ENCODE measurements around the gene MRTFA. TPM values are rescaled to one million over a fixed set of nuclear protein-coding genes. Genes with fewer than 3 reads are reported as not detected.

MRTFA gene
- total and polyA plus RNA-seq, 8 donors = 22.5 to 58.0 (median 26.5) TPM

- intact Hi-C loops (cut with DNase I) = no loop called here
- H3K36me3 ChIP-seq = peaks cover 0 to 91% of the 10 kb centered on the region in 2 donors
- ATAC-seq (no peak), DNase-seq (peak in 1 of 4 donors; percentile 30)
- no peaks in the 10 kb centered on the region for H3K9me3 ChIP-seq
- TF ChIP-seq CTCF (IDR thresholded peaks at IDR 0.05) = no peak
- no peak overlapping the region for H3K4me3 ChIP-seq
- H3K4me1 ChIP-seq = peaks cover 0 to 9% of the 10 kb centered on the region in 2 donors
- no peak overlapping the region for H3K27ac ChIP-seq
- H3K27me3 ChIP-seq = no peaks in the 10 kb centered on the region
These were observed 226.9 kb downstream of the MRTFA start for GRCh38 chr22:40409613-40410113.

- ATAC-seq = no peak
- peaks cover 0 to 94% of the 10 kb centered on the region in 2 donors for H3K36me3 ChIP-seq
These were observed 227.6 kb downstream of the MRTFA start for GRCh38 chr22:40408718-40409612.

GRCh38 chr22:40407831-40408717 is 228.4 kb downstream of the MRTFA start:
- no peaks in the 10 kb centered on the region for H3K9me3 ChIP-seq
- intact Hi-C loops (cut with DNase I) = no loop called here

More at GRCh38 chr22:40408718-40409612, 227.6 kb downstream of the MRTFA start:
- Histone ChIP-seq H3K27me3 (no peaks in the 10 kb centered on the region), H3K9me3 (no peaks in the 10 kb centered on the region), H3K4me3 (no peak overlapping the region), H3K4me1 (peaks cover 0 to 5% of the 10 kb centered on the region in 2 donors), H3K27ac (no peak overlapping the region)
- no peak for TF ChIP-seq CTCF (IDR thresholded peaks at IDR 0.05)
- peak in 1 of 4 donors; percentile 28 for DNase-seq
- intact Hi-C loops (cut with DNase I) = no loop called here

GRCh38 chr22:40407021-40407761 is 229.3 kb downstream of the MRTFA start:
- Histone ChIP-seq H3K36me3 (peaks cover 0 to 99% of the 10 kb centered on the region in 2 donors), H3K4me3 (no peak overlapping the region), H3K4me1 (no peaks in the 10 kb centered on the region), H3K27ac (no peak overlapping the region), H3K27me3 (no peaks in the 10 kb centered on the region), H3K9me3 (no peaks in the 10 kb centered on the region)
- DNase-seq (no peak), ATAC-seq (no peak)
- intact Hi-C loops (cut with DNase I) = no loop called here
- no peak for TF ChIP-seq CTCF (IDR thresholded peaks at IDR 0.05)

More at GRCh38 chr22:40407831-40408717, 228.4 kb downstream of the MRTFA start:
- no peaks in the 10 kb centered on the region for H3K27me3 ChIP-seq
- no peak for TF ChIP-seq CTCF (IDR thresholded peaks at IDR 0.05)
- H3K27ac ChIP-seq = no peak overlapping the region
- ATAC-seq (no peak), DNase-seq (peak in 1 of 4 donors; percentile 29)
- no peak overlapping the region for H3K4me3 ChIP-seq
- peaks cover 0 to 2% of the 10 kb centered on the region in 2 donors for H3K4me1 ChIP-seq
- H3K36me3 ChIP-seq = peaks cover 0 to 98% of the 10 kb centered on the region in 2 donors

Measured in left lung (tissue), 10 donors.